SU-DHL-6 (cell line): ENCODE data around the gene SLCO2B1.

ENCODE experiments used
- H2AFZ ChIP-seq: fragments of 200-600 bp; sonication (generic); 2 replicates; pipeline ENCODE4 v1.6.1; 2014; ENCODE audit warnings: low read depth, mild to moderate bottlenecking, moderate library complexity, mixed read lengths, antibody characterized with exemption, low read length; ENCODE audit not compliant: severe bottlenecking
- H3F3A ChIP-seq: fragments of 200-600 bp; shearing (Covaris generic); 2 replicates; pipeline ENCODE4 v1.6.0; 2016; ENCODE audit warnings: antibody characterized with exemption, mild to moderate bottlenecking; ENCODE audit not compliant: insufficient read depth
- H3K27ac ChIP-seq: fragments of 200-600 bp; sonication (generic); 2 replicates; pipeline ENCODE4 v1.5.1; 2016; ENCODE audit warnings: low read depth, mild to moderate bottlenecking, low read length, moderate library complexity, mixed read lengths
- H3K27me3 ChIP-seq: fragments of 200-600 bp; sonication (generic), shearing (Covaris generic); 2 replicates; pipeline ENCODE4 v1.6.0; 2014; ENCODE audit warnings: mild to moderate bottlenecking, low read length
- H3K36me3 ChIP-seq: fragments of 200-600 bp; sonication (generic); 2 replicates; pipeline ENCODE4 v1.6.1; 2014; ENCODE audit warnings: mild to moderate bottlenecking, low read length, mixed read lengths
- H3K4me2 ChIP-seq: fragments of 300-600, 200-600 bp; shearing (Covaris generic), sonication (generic); 2 replicates; pipeline ENCODE4 v1.6.0; 2014; ENCODE audit warnings: low read length, low read depth, mild to moderate bottlenecking; ENCODE audit not compliant: poor library complexity, severe bottlenecking
- H3K4me3 ChIP-seq: fragments of 200-600 bp; sonication (generic); 2 replicates; pipeline ENCODE4 v1.5.1; 2014; ENCODE audit warnings: antibody characterized with exemption, low read length, mild to moderate bottlenecking, mixed read lengths; ENCODE audit not compliant: insufficient read depth, poor library complexity, severe bottlenecking
- H3K79me2 ChIP-seq: fragments of 200-600 bp; sonication (generic); 2 replicates; pipeline ENCODE4 v1.6.1; 2014; ENCODE audit warnings: mild to moderate bottlenecking, low read length, moderate library complexity; ENCODE audit not compliant: insufficient read depth
- H3K9ac ChIP-seq: fragments of 200-600 bp; sonication (generic); 2 replicates; pipeline ENCODE4 v1.7.0; 2014; ENCODE audit warnings: mild to moderate bottlenecking, low read length
- H3K9me2 ChIP-seq: fragments of 200-600 bp; sonication (generic); replicated peaks from 2 replicates; pipeline ENCODE4 v1.6.1; 2014; ENCODE audit warnings: low read length; ENCODE audit not compliant: insufficient read depth
- H3K9me3 ChIP-seq: fragments of 200-600 bp; sonication (generic); 2 replicates; pipeline ENCODE4 v1.6.1; 2014; ENCODE audit warnings: low read length, mixed read lengths; ENCODE audit not compliant: insufficient read depth
- H4K20me1 ChIP-seq: fragments of 200-600 bp; sonication (generic); 2 replicates; pipeline ENCODE4 v1.6.1; 2014; ENCODE audit warnings: low read depth, mild to moderate bottlenecking, antibody characterized with exemption, low read length, moderate library complexity, mixed read lengths
- CTCF ChIP-seq: fragments of 200-600 bp; sonication (generic); IDR thresholded peaks from one replicate; pipeline ENCODE4 v1.5.1; 2017; ENCODE audit warnings: antibody characterized with exemption, mild to moderate bottlenecking, low read length, moderate library complexity; ENCODE audit not compliant: insufficient read depth, poor library complexity, severe bottlenecking
- EZH2phosphoT487 ChIP-seq: fragments of 200-600 bp; sonication (generic), shearing (Covaris generic); conservative IDR thresholded peaks from 2 replicates; pipeline ENCODE4 v1.6.1; 2018; ENCODE audit warnings: mild to moderate bottlenecking, antibody characterized with exemption, low read length, moderate library complexity, mixed read lengths

The SLCO2B1 gene

GRCh38 chr11:75193711-75194110 is 42.8 kb downstream of the SLCO2B1 start:
- Histone ChIP-seq H3K4me3 (no peak overlapping the region), H3K36me3 (no peaks in the 10 kb centered on the region), H4K20me1 (no peaks in the 10 kb centered on the region), H3K9me2 (no peaks in the 10 kb centered on the region), H3K27ac (no peak overlapping the region), H3K4me2 (no peak overlapping the region), H3F3A (no peaks in the 10 kb centered on the region), H3K79me2 (no peaks in the 10 kb centered on the region), H3K9ac (no peak overlapping the region), H3K9me3 (no peaks in the 10 kb centered on the region), H2AFZ (no peak overlapping the region), H3K27me3 (no peaks in the 10 kb centered on the region)
- no peak for TF ChIP-seq CTCF
- TF ChIP-seq EZH2phosphoT487, result no peak

GRCh38 chr11:75194147-75194546 is 43.2 kb downstream of the SLCO2B1 start:
- no peaks in the 10 kb centered on the region for H3F3A ChIP-seq
- H3K9me3 ChIP-seq, result no peaks in the 10 kb centered on the region
- H3K27me3 ChIP-seq, result no peaks in the 10 kb centered on the region
- no peaks in the 10 kb centered on the region for H3K36me3 ChIP-seq
- no peak for TF ChIP-seq CTCF
- no peak for TF ChIP-seq EZH2phosphoT487
- H3K79me2 ChIP-seq, result no peaks in the 10 kb centered on the region
- H3K4me2 ChIP-seq, result no peak overlapping the region
- H3K27ac ChIP-seq, result no peak overlapping the region
- no peak overlapping the region for H3K9ac ChIP-seq
- H3K9me2 ChIP-seq, result no peaks in the 10 kb centered on the region
- no peaks in the 10 kb centered on the region for H4K20me1 ChIP-seq
- H3K4me3 ChIP-seq, result no peak overlapping the region
- H2AFZ ChIP-seq, result no peak overlapping the region

- H3K27me3 ChIP-seq, result no peaks in the 10 kb centered on the region
- no peaks in the 10 kb centered on the region for H3F3A ChIP-seq
- no peaks in the 10 kb centered on the region for H3K36me3 ChIP-seq
- no peaks in the 10 kb centered on the region for H4K20me1 ChIP-seq
- no peak overlapping the region for H2AFZ ChIP-seq
- H3K27ac ChIP-seq, result no peak overlapping the region
- no peak overlapping the region for H3K4me3 ChIP-seq
- H3K79me2 ChIP-seq, result no peaks in the 10 kb centered on the region
- TF ChIP-seq EZH2phosphoT487, result no peak
- TF ChIP-seq CTCF, result no peak
- no peak overlapping the region for H3K4me2 ChIP-seq
- H3K9ac ChIP-seq, result no peak overlapping the region
- H3K9me2 ChIP-seq, result no peaks in the 10 kb centered on the region
- H3K9me3 ChIP-seq, result no peaks in the 10 kb centered on the region
Measured at GRCh38 chr11:75195167-75195962, 44.5 kb downstream of the SLCO2B1 start.
